Measurements from ENCODE around the gene CLCN7.

DNA sequence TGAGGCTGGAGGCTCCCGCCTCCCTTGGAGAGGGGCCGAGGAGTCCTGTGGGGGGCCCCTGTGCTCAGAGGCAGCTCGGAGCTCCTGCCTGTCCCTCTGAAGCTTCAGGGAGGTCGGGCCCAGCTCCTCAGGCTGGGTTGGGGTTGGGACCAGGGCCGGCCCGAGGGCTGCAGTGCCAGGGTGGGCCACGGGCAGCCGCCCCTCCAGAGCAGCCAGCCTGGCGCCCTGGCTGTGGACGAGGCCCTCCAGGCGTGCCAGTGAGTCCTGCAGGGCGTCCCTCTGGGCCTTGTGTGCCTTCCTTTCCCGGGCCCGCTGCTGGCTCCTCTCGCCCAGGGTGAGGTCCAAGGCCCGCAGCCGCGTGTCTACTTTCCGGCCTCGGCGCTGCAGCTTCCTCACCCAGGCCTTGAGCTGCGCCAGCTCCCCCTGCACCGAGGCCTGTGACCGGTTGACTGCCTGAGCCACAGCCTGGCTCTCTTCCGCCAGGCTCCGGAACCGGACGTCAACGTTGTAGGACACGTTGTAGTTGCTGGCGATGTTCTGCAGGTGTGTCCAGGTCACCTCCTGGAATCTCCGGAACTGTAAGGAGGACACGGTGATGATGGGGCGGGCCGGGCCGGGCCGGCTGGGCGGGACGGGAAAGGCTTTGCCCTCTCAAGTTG, 12.7 kb upstream of the CLCN7 start:
- no peak for TF ChIP-seq POLR2A (IDR thresholded peaks at IDR 0.05)
- TF ChIP-seq, protein P1, sequence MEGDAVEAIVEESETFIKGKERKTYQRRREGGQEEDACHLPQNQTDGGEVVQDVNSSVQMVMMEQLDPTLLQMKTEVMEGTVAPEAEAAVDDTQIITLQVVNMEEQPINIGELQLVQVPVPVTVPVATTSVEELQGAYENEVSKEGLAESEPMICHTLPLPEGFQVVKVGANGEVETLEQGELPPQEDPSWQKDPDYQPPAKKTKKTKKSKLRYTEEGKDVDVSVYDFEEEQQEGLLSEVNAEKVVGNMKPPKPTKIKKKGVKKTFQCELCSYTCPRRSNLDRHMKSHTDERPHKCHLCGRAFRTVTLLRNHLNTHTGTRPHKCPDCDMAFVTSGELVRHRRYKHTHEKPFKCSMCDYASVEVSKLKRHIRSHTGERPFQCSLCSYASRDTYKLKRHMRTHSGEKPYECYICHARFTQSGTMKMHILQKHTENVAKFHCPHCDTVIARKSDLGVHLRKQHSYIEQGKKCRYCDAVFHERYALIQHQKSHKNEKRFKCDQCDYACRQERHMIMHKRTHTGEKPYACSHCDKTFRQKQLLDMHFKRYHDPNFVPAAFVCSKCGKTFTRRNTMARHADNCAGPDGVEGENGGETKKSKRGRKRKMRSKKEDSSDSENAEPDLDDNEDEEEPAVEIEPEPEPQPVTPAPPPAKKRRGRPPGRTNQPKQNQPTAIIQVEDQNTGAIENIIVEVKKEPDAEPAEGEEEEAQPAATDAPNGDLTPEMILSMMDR (IDR thresholded peaks at IDR 0.05), result no peak

Data from prostate gland (tissue), 2 donors.